IPS-20b (cell line): ENCODE data around the gene FSD1.
A peak's percentile ranks its signal among the peaks of the same experiment; 100 is the strongest.

Experiments used
- H3K27ac ChIP-seq: one replicate; pipeline ENCODE4 v1.5.1; 2013; ENCODE audit warnings: low read length
- H3K27me3 ChIP-seq: 2 replicates; pipeline ENCODE4 v1.6.1; 2013; ENCODE audit warnings: mild to moderate bottlenecking, low read length, inconsistent platforms; ENCODE audit not compliant: insufficient read depth
- H3K36me3 ChIP-seq: 2 replicates; pipeline ENCODE4 v1.6.1; 2013; ENCODE audit warnings: low read depth, mild to moderate bottlenecking, inconsistent platforms, low read length, moderate library complexity; ENCODE audit not compliant: insufficient read depth
- H3K4me1 ChIP-seq: 2 replicates; pipeline ENCODE4 v1.6.1; 2013; ENCODE audit warnings: mild to moderate bottlenecking, control low read depth, inconsistent platforms, low read length, moderate library complexity; ENCODE audit not compliant: insufficient read depth
- H3K4me3 ChIP-seq: 2 replicates; pipeline ENCODE4 v1.5.1; 2013; ENCODE audit warnings: mild to moderate bottlenecking, low read length, inconsistent platforms
- H3K9ac ChIP-seq: 2 replicates; pipeline ENCODE4 v1.6.1; 2013; ENCODE audit warnings: low read depth, mild to moderate bottlenecking, inconsistent platforms, low read length, moderate library complexity
- H3K9me3 ChIP-seq: 2 replicates; pipeline ENCODE4 v1.6.1; 2013; ENCODE audit warnings: mild to moderate bottlenecking, low read depth, low read length, inconsistent platforms; ENCODE audit not compliant: insufficient read depth

Gene FSD1

GRCh38 chr19:4363571-4364304 lies 59.3 kb downstream of the FSD1 start:
- H3K36me3 ChIP-seq, result peaks cover 45% of the 10 kb centered on the region
- H3K4me3 ChIP-seq, result no peak overlapping the region
- H3K27me3 ChIP-seq, result no peaks in the 10 kb centered on the region
- H3K4me1 ChIP-seq, result 0 out of 2 replicates have a peak, but pooled peaks cover 4% of the 10 kb centered on the region
- no peaks in the 10 kb centered on the region for H3K9me3 ChIP-seq
- H3K27ac ChIP-seq, result no peak overlapping the region
- no peak overlapping the region for H3K9ac ChIP-seq

- no peak overlapping the region for H3K4me3 ChIP-seq
- peaks cover 7% of the 10 kb centered on the region; the same call in 1 of the 2 replicates for H3K4me1 ChIP-seq
- H3K9me3 ChIP-seq, result no peaks in the 10 kb centered on the region
- peaks cover 38% of the 10 kb centered on the region for H3K36me3 ChIP-seq
- no peaks in the 10 kb centered on the region for H3K27me3 ChIP-seq
- no peak overlapping the region; the same call in 1 of the 2 replicates for H3K9ac ChIP-seq
- H3K27ac ChIP-seq, result no peak overlapping the region
These were observed 60.9 kb downstream of the FSD1 start for GRCh38 chr19:4365341-4365740.

DNA sequence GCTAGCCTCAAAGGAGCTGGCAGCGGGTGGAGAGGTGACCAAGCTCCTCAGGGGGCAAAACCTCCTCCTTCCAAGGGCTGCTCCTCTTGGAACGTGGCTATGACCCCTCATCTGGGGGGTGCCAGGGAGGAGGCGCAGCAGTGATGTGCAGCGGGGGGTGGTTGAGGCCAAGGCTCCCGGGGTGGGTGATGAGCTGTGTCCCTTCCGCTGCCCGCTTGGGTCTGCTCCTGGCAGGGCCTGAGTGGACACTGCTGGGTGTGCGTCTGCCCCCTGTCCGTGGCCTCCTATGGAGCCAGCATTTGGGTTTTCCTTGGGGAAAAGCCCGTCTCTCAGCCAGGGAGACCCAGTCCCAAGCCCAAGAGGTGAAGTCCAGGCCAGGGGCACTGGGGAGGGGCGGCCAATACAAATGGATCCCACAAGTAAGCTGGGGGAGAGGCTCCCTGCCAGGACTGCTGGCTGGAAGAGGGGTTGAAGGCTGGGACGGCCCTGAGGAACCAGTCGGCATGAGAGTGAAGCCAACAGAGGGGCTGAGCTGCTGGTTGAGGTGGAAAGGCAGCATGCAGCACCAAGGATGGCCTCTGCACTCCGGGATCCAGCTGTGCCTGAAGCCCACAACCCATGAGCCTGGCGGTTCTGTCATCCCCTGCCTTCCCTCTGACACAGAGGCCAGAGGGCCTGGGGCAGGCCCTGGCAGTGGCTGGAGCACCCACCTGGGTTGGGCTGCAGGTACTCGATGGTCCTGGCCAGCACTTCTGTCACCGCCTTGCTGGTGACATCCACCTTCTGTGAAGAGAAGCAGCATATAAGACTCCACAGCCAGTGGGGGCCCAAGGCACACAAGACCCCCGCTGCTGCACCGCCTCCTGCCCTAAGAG lies 61.6 kb downstream of the FSD1 start:
- Histone ChIP-seq H3K4me3 (no peak overlapping the region), H3K36me3 (peaks cover 31% of the 10 kb centered on the region), H3K4me1 (peaks cover 7% of the 10 kb centered on the region; the same call in 1 of the 2 replicates), H3K9ac (no peak overlapping the region; the same call in 1 of the 2 replicates), H3K27ac (no peak overlapping the region), H3K27me3 (no peaks in the 10 kb centered on the region), H3K9me3 (no peaks in the 10 kb centered on the region)

DNA sequence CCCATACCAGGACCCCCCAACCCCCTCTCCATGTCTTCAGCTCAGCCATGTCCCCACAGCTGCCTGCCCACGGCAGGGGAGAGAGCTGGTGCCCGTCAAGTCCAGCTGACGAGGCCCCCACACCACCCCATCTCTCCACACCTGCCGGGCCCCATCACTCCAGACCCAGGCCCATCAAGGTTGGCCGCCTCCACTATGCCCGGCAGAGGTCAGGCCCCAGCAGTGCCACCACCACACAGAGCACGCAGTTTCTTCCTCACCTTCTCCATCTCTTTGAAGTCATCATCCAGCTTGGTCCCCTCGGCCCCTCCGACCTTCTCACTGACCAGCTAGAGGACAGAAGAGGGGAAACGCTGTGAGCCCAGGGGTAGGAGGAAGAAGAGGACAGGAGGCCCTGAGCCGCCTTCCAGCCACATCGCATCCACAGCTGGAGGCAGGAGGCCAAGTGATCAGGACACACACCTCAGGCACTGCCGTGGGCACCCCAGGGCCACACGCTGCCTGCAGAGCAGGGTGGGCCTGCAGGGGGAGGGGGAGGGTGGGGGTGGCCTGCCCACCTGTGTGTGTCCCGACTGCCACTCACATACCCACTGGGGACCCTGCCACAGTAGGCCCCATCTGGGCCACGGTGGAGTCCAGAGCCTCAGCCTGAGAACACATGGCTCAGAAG lies 62.4 kb downstream of the FSD1 start:
- Histone ChIP-seq H3K4me3 (no peak overlapping the region), H3K36me3 (peaks cover 26% of the 10 kb centered on the region), H3K4me1 (peaks cover 7% of the 10 kb centered on the region; the same call in 1 of the 2 replicates), H3K9ac (no peak overlapping the region), H3K27me3 (no peaks in the 10 kb centered on the region), H3K9me3 (no peaks in the 10 kb centered on the region), H3K27ac (no peak overlapping the region)

GRCh38 chr19:4367336-4367723 lies 62.9 kb downstream of the FSD1 start:
- H3K9me3 ChIP-seq, result no peaks in the 10 kb centered on the region
- peaks cover 7% of the 10 kb centered on the region; the same call in 1 of the 2 replicates for H3K4me1 ChIP-seq
- H3K9ac ChIP-seq, result no peak overlapping the region
- H3K27me3 ChIP-seq, result no peaks in the 10 kb centered on the region
- no peak overlapping the region for H3K27ac ChIP-seq
- H3K4me3 ChIP-seq, result no peak overlapping the region
- H3K36me3 ChIP-seq, result peaks cover 20% of the 10 kb centered on the region

DNA sequence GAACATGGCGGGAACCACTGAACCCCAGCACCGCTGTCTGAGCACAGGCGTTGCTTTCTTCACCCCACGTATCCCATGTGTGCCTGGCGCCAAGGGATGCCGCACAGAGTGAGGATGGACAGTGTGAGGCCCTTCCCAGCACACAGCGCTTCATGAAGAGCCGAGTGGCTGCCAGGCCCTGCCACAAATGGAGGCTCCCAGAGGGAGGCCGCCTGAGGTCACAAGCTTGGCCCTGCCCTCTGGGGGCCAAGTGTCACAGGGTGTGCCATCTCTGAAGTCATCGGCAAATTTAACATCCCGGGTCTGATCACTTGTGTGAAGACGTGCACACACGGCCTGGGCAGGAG lies 63.4 kb downstream of the FSD1 start:
- no peaks in the 10 kb centered on the region for H3K27me3 ChIP-seq
- H3K27ac ChIP-seq, result no peak overlapping the region
- peaks cover 18% of the 10 kb centered on the region; the same call in 1 of the 2 replicates for H3K36me3 ChIP-seq
- no peak overlapping the region for H3K4me3 ChIP-seq
- no peaks in the 10 kb centered on the region for H3K9me3 ChIP-seq
- peaks cover 7% of the 10 kb centered on the region; the same call in 1 of the 2 replicates for H3K4me1 ChIP-seq
- no peak overlapping the region for H3K9ac ChIP-seq

DNA sequence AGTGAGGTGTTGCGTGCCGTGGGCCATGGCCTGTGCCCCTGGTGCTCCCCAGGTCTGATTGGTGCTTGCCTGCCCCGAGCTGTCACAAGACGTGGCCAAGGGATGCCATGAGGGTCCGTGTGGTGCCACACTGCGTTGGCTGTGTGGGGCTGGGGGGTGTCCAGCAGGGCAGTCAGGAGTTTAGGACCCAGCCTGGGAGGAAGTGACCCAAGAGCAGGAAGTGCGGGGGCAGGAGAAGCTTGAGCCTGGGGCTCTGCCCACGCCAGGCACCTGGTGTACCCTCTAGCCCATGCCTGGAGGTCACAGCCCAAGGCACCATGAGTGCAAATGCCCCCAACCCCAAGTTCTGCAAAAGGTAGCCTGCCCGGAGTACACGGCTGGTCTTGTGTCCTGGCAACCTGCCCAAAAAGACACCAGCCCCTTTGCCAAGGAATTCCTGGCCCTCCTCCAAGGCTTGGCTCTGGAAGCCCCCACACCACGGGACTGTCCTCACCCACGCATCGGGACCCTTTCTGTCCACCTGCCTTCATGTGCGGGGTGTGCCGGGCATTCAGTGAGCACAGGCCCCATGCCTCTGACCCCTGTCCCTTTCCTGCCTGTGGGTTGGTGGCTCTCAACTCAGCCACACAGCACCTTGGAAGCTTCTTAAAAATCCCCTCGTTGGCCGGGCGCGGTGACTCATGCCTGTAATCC lies 63.9 kb downstream of the FSD1 start:
- Histone ChIP-seq H3K36me3 (peaks cover 13% of the 10 kb centered on the region; the same call in 1 of the 2 replicates), H3K9ac (no peak overlapping the region), H3K4me1 (peaks cover 7% of the 10 kb centered on the region; the same call in 1 of the 2 replicates), H3K9me3 (no peaks in the 10 kb centered on the region), H3K27ac (no peak overlapping the region), H3K27me3 (no peaks in the 10 kb centered on the region), H3K4me3 (no peak overlapping the region)

- H3K27me3 ChIP-seq, result no peaks in the 10 kb centered on the region
- no peaks in the 10 kb centered on the region for H3K9me3 ChIP-seq
- H3K4me1 ChIP-seq, result peaks cover 12% of the 10 kb centered on the region
- no peak overlapping the region for H3K27ac ChIP-seq
- H3K9ac ChIP-seq, result peak overlapping the region; percentile 8; the same call in 1 of the 2 replicates
- peaks cover 5% of the 10 kb centered on the region; the same call in 1 of the 2 replicates for H3K36me3 ChIP-seq
- no peak overlapping the region for H3K4me3 ChIP-seq
These were observed 64.9 kb downstream of the FSD1 start for GRCh38 chr19:4369109-4369887.

GRCh38 chr19:4369888-4370260 lies 65.5 kb downstream of the FSD1 start:
- H3K9ac ChIP-seq, result peak overlapping the region; percentile 8; the same call in 1 of the 2 replicates
- H3K4me1 ChIP-seq, result peaks cover 17% of the 10 kb centered on the region
- no peaks in the 10 kb centered on the region for H3K9me3 ChIP-seq
- H3K4me3 ChIP-seq, result no peak overlapping the region
- peaks cover 5% of the 10 kb centered on the region; the same call in 1 of the 2 replicates for H3K36me3 ChIP-seq
- no peaks in the 10 kb centered on the region for H3K27me3 ChIP-seq
- no peak overlapping the region for H3K27ac ChIP-seq

DNA sequence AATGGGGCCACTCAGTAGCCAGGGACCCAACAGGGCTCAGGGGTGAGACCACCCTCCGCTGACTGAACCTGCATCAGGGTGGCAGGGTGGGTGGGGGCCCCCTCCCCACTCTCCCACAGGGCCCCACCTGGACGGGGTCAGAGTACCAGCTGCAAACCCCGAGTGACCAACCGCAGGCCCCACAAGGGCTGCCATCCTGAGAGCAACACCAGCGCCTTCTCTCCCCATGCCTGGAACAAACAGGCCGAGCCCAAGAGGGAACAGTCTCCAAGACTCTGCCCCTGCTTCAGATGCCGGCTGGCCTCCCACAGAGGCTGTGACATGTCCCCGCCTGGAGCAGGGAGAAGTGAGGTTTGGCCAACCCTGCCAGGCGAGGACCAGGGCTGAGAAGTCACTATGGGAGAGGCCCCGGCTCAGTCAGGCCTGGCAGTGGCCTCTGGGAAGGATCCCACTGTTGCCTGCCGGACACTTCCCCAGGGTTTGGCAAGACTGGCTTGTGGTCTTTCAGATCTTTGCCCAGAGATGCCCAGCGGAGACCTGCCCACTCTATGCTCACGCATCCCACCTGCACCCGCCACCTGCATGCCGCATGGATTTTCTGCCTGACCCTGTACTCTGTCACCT lies 66.1 kb downstream of the FSD1 start:
- H3K36me3 ChIP-seq, result no peaks in the 10 kb centered on the region; the same call in 1 of the 2 replicates
- no peak overlapping the region for H3K4me3 ChIP-seq
- no peak overlapping the region for H3K27ac ChIP-seq
- H3K4me1 ChIP-seq, result peaks cover 24% of the 10 kb centered on the region
- no peaks in the 10 kb centered on the region for H3K9me3 ChIP-seq
- H3K9ac ChIP-seq, result no peak overlapping the region
- H3K27me3 ChIP-seq, result no peaks in the 10 kb centered on the region
